NCI-H2029 (cell line): ENCODE measurements around the gene ILK.
A peak's percentile ranks its signal among the peaks of the same experiment; 100 is the strongest.

Source experiments
- DNase-seq: peaks from one replicate; lab custom pipeline; 2025; lab: John Stamatoyannopoulos, UW

Gene ILK

GRCh38 chr11:6606471-6607189 is 3.1 kb downstream of the ILK start:
- peak; percentile 84 for DNase-seq

GRCh38 chr11:6607190-6607795 is 3.7 kb downstream of the ILK start:
- DNase-seq: no peak

GRCh38 chr11:6608011-6608410 is 4.4 kb downstream of the ILK start:
- no peak for DNase-seq

GRCh38 chr11:6608726-6609501 is 5.3 kb downstream of the ILK start:
- DNase-seq: no peak

- DNase-seq: no peak
Observed at GRCh38 chr11:6609502-6610015, 6.0 kb downstream of the ILK start.

- DNase-seq: no peak
Observed at GRCh38 chr11:6610591-6610990, 7.0 kb downstream of the ILK start.

- no peak for DNase-seq
Observed at GRCh38 chr11:6611092-6611962, 7.8 kb downstream of the ILK start.

- no peak for DNase-seq
Observed at GRCh38 chr11:6611963-6612212, 8.3 kb downstream of the ILK start.

GRCh38 chr11:6612213-6613041 is 8.9 kb downstream of the ILK start, which contains the start of gene TAF10:
TAF10 (minus strand) TSS chr11:6612216; CDS start chr11:6612189, 27 bp downstream.
- peak; percentile 96 for DNase-seq

- DNase-seq: no peak
Observed at GRCh38 chr11:6613496-6613895, 9.9 kb downstream of the ILK start.

- DNase-seq: no peak
Observed at GRCh38 chr11:6614446-6614845, 10.9 kb downstream of the ILK start.

GRCh38 chr11:6615046-6615445 is 11.5 kb downstream of the ILK start:
- no peak for DNase-seq

- no peak for DNase-seq
Observed at GRCh38 chr11:6615882-6616585, 12.5 kb downstream of the ILK start.

- DNase-seq: no peak
Observed at GRCh38 chr11:6616596-6617250, 13.1 kb downstream of the ILK start.

GRCh38 chr11:6617315-6617781 is 13.8 kb downstream of the ILK start:
- no peak for DNase-seq

- DNase-seq: no peak
Observed at GRCh38 chr11:6618117-6619003, 14.8 kb downstream of the ILK start.

GRCh38 chr11:6619004-6619745 is 15.6 kb downstream of the ILK start, which contains the start of gene TPP1:
TPP1 (minus strand) TSS chr11:6619422; CDS start chr11:6619400, 22 bp downstream.
- peak; percentile 88 for DNase-seq

- DNase-seq: no peak
Observed at GRCh38 chr11:6620636-6621035, 17.1 kb downstream of the ILK start.
